Heart left ventricle (tissue), 16 donors: Measurements from ENCODE around the gene POT1. TPM values are rescaled to one million over a fixed set of nuclear protein-coding genes. Genes with fewer than 3 reads are reported as not detected.

ENCODE experiments used
- ATAC-seq, 4 donors: fragments of 200-7000 bp; cut with Tn5 transposase; one replicate each; pipeline ENCODE4 v1.9.1; 2020 to 2022; ENCODE audit warnings: moderate library complexity in 4 of 4, mild to moderate bottlenecking in 3 of 4, moderate number of reproducible peaks in 1 of 4
- DNase-seq, 5 donors: peaks; one replicate each; pipeline ENCODE4 v3.0.0-alpha.2; 2020
- H3K27ac ChIP-seq, 12 donors: fragments of 200-600 bp; sonication (generic) in 4 of 12; one replicate each; pipeline versions ENCODE4 v1.5.0 to v1.8.0; 2016 to 2022; ENCODE audit warnings: mild to moderate bottlenecking in 2 of 12
- H3K27me3 ChIP-seq, 9 donors: fragments of 200-600 bp; sonication (generic) in 2 of 9; one replicate each; pipeline versions ENCODE4 v1.5.1 to v1.8.0; 2016 to 2022; ENCODE audit warnings: mild to moderate bottlenecking in 3 of 9
- H3K36me3 ChIP-seq, 9 donors: fragments of 200-600 bp; sonication (generic) in 2 of 9; one replicate each; pipeline versions ENCODE4 v1.5.0 to v1.8.0; 2018 to 2022; ENCODE audit warnings: mild to moderate bottlenecking in 2 of 9
- H3K4me1 ChIP-seq, 12 donors: fragments of 200-600 bp; sonication (generic) in 4 of 12; one replicate each; pipeline versions ENCODE4 v1.5.0 to v1.8.0; 2016 to 2022; ENCODE audit warnings: mild to moderate bottlenecking in 3 of 12
- H3K4me3 ChIP-seq, 12 donors: fragments of 200-600 bp; sonication (generic) in 4 of 12; one replicate each; pipeline versions ENCODE4 v1.5.0 to v1.8.0; 2017 to 2022; ENCODE audit warnings: mild to moderate bottlenecking in 9 of 12, moderate library complexity in 4 of 12
- H3K9me3 ChIP-seq, 12 donors: fragments of 200-600 bp; sonication (generic) in 4 of 12; one replicate each; pipeline versions ENCODE4 v1.5.0 to v1.8.0; 2016 to 2022; ENCODE audit warnings: mild to moderate bottlenecking in 1 of 12
- POLR2A ChIP-seq, 2 donors: fragments of 450-650 bp; IDR thresholded peaks; one replicate each; pipeline ENCODE4 v1.6.1; 2017; ENCODE audit warnings: antibody characterized with exemption in 2 of 2, mild to moderate bottlenecking in 2 of 2, moderate library complexity in 2 of 2
- WGBS, 4 donors: extraction: QIAGEN DNeasy Blood & Tissue Kit in 2 of 4; methylation state at CpG; one replicate each; pipeline versions ENCODE4 v1.1.5 to v1.1.7; 2013 to 2018; 5-methylcytosine and 5-hydroxymethylcytosine counted together
- intact Hi-C, 10 donors: fragments of 100-400 bp; cut with DNase I; formaldehyde crosslinking; loops; one replicate each; pipeline versions ENCODE4 v1.11.1 to v1.14.2; 2022
- polyA plus RNA-seq, 2 donors: library from polyadenylated mRNA; stranded (reverse); fragments of 200-250 nt; gene quantifications; one replicate each; pipeline ENCODE4 v1.2.3, GENCODE V29; 2013
- total RNA-seq, 9 donors: library from RNA; depleted of rRNA in 2 of 9; stranded (reverse); fragments of >200 nt in 2 of 9; fragmentation: NEBNext Ultra II Directional in 3 of 9; extraction: Animal tissue kit (Norgen Biotek cat#: 25700) in 3 of 9; gene quantifications; one replicate each; pipeline versions ENCODE4 v1.1.0 to v1.2.4, GENCODE V29; 2016 to 2023
- TF ChIP-seq, protein P1 (sequence below), 12 donors: fragments of 200-600 bp; sonication (generic) in 4 of 12; IDR thresholded peaks; one replicate each; pipeline versions ENCODE4 v1.5.0 to v1.8.0; 2018 to 2022; ENCODE audit warnings: antibody characterized with exemption in 12 of 12, mild to moderate bottlenecking in 5 of 12
- donor health status: ischemic (EF 13 %, LVEDD 7.1; RV severe dilation, severe dysfunction).
- donor health status: healthy with polysubstance abuse.
- donor health status: DM: no; HTN: yes; CAD: no.
- donor health status: DM: no; HTN: no; CAD: no.
- donor health status: ischemic (EF 25% LVEDD 6.9; RV normal size, moderate dysfunction).
- donor health status: ischemic (EF 25% LVEDD 5.7; RV mildly dilated, moderate dysfunction).
- donor health status: healthy.
- donor health status: DM: yes; HTN: yes; CAD: no.
- donor health status: ischemic (EF 35%, LVEDD 5.7; RV mildly dilated, moderate dysfunction).
- donor health status: nonischemic (EF 11% LVEDD 7.7; RV severe dilation, severe dysfunction).
- donor health status: DM: yes; HTN: yes; CAD: no.
- donor health status: PGD.
- donor health status: ischemic (EF 29% LVEDD 5.4; RV normal size, mild dysfunction).
- donor health status: nonischemic (EF 23%, LVEDD 6.1; RV moderate dilation, normal function).

The POT1 gene
- total and polyA plus RNA-seq, 11 donors, result 6.4 to 24.1 (median 17.3) TPM

- intact Hi-C loops, result loop anchor here in 3 of 10 donors (5.0 kb wide), 3 partner anchors 610 to 625 kb away; no protein-coding TSS in a partner anchor
- no peak for ATAC-seq
- TF ChIP-seq POLR2A (IDR thresholded peaks at IDR 0.05), result no peak
- TF ChIP-seq, protein P1, sequence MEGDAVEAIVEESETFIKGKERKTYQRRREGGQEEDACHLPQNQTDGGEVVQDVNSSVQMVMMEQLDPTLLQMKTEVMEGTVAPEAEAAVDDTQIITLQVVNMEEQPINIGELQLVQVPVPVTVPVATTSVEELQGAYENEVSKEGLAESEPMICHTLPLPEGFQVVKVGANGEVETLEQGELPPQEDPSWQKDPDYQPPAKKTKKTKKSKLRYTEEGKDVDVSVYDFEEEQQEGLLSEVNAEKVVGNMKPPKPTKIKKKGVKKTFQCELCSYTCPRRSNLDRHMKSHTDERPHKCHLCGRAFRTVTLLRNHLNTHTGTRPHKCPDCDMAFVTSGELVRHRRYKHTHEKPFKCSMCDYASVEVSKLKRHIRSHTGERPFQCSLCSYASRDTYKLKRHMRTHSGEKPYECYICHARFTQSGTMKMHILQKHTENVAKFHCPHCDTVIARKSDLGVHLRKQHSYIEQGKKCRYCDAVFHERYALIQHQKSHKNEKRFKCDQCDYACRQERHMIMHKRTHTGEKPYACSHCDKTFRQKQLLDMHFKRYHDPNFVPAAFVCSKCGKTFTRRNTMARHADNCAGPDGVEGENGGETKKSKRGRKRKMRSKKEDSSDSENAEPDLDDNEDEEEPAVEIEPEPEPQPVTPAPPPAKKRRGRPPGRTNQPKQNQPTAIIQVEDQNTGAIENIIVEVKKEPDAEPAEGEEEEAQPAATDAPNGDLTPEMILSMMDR (IDR thresholded peaks at IDR 0.05), result no peak
- Histone ChIP-seq H3K4me1 (no peaks in the 10 kb centered on the region), H3K36me3 (no peaks in the 10 kb centered on the region), H3K27ac (no peak overlapping the region), H3K4me3 (no peak overlapping the region), H3K27me3 (peaks cover 0 to 2% (median 0%) of the 10 kb centered on the region in 9 donors), H3K9me3 (no peaks in the 10 kb centered on the region)
- no peak for DNase-seq
- 85 to 88% (median 87%) methylated on average over 12 of the region's 12 CpGs for WGBS, 4 donors
These were observed 147.5 kb downstream of the POT1 start for GRCh38 chr7:124781907-124782734.

- Histone ChIP-seq H3K4me3 (no peak overlapping the region), H3K27ac (no peak overlapping the region), H3K36me3 (no peaks in the 10 kb centered on the region), H3K9me3 (no peaks in the 10 kb centered on the region), H3K4me1 (no peaks in the 10 kb centered on the region), H3K27me3 (peaks cover 0 to 9% (median 0%) of the 10 kb centered on the region in 9 donors)
- DNase-seq (no peak), ATAC-seq (no peak)
- WGBS, 4 donors, result 93 to 99% (median 96%) methylated on average over 2 of the region's 2 CpGs
- TF ChIP-seq, protein P1 (IDR thresholded peaks at IDR 0.05), result no peak
- no peak for TF ChIP-seq POLR2A (IDR thresholded peaks at IDR 0.05)
- intact Hi-C loops, result loop anchor here in 3 of 10 donors (5.0 kb wide), 3 partner anchors 609 to 624 kb away; no protein-coding TSS in a partner anchor
These were observed 148.2 kb downstream of the POT1 start for GRCh38 chr7:124781418-124781817.

DNA sequence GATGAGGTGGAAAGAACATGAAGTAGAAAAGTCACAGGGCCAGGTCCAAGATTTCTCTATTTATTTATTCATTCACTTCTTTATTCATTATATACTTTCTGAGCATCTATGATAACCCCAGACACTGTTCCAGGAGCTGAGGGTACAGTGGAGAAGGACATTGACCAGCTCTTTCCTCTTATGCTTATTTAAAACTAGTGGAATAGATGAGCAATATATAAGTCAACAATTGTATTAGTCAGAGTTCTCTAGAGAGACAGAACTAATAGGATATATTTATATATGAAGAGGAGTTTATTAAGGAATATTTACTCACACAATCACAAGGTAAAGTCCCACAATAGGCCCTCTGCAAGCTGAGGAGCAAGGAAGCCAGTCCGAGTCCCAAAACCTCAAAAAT is 149.0 kb downstream of the POT1 start:
- Histone ChIP-seq H3K36me3 (no peaks in the 10 kb centered on the region), H3K9me3 (no peaks in the 10 kb centered on the region), H3K4me3 (no peak overlapping the region), H3K4me1 (no peaks in the 10 kb centered on the region), H3K27me3 (peaks cover 0 to 9% (median 0%) of the 10 kb centered on the region in 9 donors), H3K27ac (no peak overlapping the region)
- TF ChIP-seq, protein P1 (IDR thresholded peaks at IDR 0.05), result no peak
- no peak for TF ChIP-seq POLR2A (IDR thresholded peaks at IDR 0.05)
- 89 to 100% (median 95%) methylated on average over 1 of the region's 1 CpG for WGBS, 4 donors
- ATAC-seq (no peak), DNase-seq (no peak)
- intact Hi-C loops, result loop anchor here in 3 of 10 donors (5.0 kb wide), 3 partner anchors 608 to 623 kb away; no protein-coding TSS in a partner anchor

- Histone ChIP-seq H3K27me3 (peaks cover 0 to 12% (median 0%) of the 10 kb centered on the region in 9 donors), H3K27ac (no peak overlapping the region), H3K9me3 (no peaks in the 10 kb centered on the region), H3K4me1 (no peaks in the 10 kb centered on the region), H3K4me3 (no peak overlapping the region), H3K36me3 (no peaks in the 10 kb centered on the region)
- intact Hi-C loops, result loop anchor here in 3 of 10 donors (5.0 kb wide), 3 partner anchors 608 to 623 kb away; no protein-coding TSS in a partner anchor
- TF ChIP-seq, protein P1 (IDR thresholded peaks at IDR 0.05), result no peak
- no peak for TF ChIP-seq POLR2A (IDR thresholded peaks at IDR 0.05)
- ATAC-seq (no peak), DNase-seq (no peak)
These were observed 149.6 kb downstream of the POT1 start for GRCh38 chr7:124780056-124780455.
